Panc1 (cell line): Measurements from ENCODE around the gene TFDP1.

Experiments
- POLR2AphosphoS5 ChIP-seq: IDR thresholded peaks from 2 replicates; pipeline ENCODE4 v1.6.1; 2012; ENCODE audit warnings: mild to moderate bottlenecking, low read depth, low read length, moderate library complexity
- SIN3A ChIP-seq: IDR thresholded peaks from 2 replicates; pipeline ENCODE4 v1.6.1; 2012; ENCODE audit warnings: low read depth, mild to moderate bottlenecking, low read length, moderate library complexity, borderline replicate concordance; ENCODE audit not compliant: insufficient read depth
- TF ChIP-seq, protein P1 (sequence below): fragments of 450-650 bp; IDR thresholded peaks from 2 replicates; pipeline ENCODE4 v1.5.1; 2017; ENCODE audit warnings: mild to moderate bottlenecking
- TF ChIP-seq, protein P2 (sequence below), 2 experiments: IDR thresholded peaks; 2 replicates each; pipeline ENCODE4 v1.6.1; 2011 to 2012; ENCODE audit warnings: low read depth in 2 of 2, control low read depth in 1 of 2, low read length in 1 of 2, mild to moderate bottlenecking in 1 of 2, moderate library complexity in 1 of 2; ENCODE audit not compliant: insufficient read depth in 1 of 2

DNA sequence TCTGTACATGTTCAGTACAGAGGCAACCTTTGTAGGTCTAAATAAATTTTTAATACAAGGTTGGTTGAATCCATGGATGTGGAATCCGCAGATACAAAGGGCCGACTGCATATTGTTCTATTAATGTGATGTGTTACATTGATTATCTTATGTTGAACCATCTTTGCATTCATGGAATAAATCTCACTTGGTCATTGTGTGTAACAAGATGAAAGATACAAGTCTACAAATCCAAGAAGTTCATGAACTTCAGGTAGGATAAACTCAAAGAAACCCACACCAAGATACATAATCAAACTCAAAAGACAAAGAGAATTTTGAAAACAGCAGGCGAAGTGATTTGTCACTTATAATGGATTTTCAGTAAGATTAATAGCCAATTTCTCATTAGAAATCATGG is 8.0 kb upstream of the TFDP1 start:
- TF ChIP-seq POLR2AphosphoS5, result no peak
- TF ChIP-seq, protein P1, sequence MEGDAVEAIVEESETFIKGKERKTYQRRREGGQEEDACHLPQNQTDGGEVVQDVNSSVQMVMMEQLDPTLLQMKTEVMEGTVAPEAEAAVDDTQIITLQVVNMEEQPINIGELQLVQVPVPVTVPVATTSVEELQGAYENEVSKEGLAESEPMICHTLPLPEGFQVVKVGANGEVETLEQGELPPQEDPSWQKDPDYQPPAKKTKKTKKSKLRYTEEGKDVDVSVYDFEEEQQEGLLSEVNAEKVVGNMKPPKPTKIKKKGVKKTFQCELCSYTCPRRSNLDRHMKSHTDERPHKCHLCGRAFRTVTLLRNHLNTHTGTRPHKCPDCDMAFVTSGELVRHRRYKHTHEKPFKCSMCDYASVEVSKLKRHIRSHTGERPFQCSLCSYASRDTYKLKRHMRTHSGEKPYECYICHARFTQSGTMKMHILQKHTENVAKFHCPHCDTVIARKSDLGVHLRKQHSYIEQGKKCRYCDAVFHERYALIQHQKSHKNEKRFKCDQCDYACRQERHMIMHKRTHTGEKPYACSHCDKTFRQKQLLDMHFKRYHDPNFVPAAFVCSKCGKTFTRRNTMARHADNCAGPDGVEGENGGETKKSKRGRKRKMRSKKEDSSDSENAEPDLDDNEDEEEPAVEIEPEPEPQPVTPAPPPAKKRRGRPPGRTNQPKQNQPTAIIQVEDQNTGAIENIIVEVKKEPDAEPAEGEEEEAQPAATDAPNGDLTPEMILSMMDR, result no peak
- TF ChIP-seq, protein P2, sequence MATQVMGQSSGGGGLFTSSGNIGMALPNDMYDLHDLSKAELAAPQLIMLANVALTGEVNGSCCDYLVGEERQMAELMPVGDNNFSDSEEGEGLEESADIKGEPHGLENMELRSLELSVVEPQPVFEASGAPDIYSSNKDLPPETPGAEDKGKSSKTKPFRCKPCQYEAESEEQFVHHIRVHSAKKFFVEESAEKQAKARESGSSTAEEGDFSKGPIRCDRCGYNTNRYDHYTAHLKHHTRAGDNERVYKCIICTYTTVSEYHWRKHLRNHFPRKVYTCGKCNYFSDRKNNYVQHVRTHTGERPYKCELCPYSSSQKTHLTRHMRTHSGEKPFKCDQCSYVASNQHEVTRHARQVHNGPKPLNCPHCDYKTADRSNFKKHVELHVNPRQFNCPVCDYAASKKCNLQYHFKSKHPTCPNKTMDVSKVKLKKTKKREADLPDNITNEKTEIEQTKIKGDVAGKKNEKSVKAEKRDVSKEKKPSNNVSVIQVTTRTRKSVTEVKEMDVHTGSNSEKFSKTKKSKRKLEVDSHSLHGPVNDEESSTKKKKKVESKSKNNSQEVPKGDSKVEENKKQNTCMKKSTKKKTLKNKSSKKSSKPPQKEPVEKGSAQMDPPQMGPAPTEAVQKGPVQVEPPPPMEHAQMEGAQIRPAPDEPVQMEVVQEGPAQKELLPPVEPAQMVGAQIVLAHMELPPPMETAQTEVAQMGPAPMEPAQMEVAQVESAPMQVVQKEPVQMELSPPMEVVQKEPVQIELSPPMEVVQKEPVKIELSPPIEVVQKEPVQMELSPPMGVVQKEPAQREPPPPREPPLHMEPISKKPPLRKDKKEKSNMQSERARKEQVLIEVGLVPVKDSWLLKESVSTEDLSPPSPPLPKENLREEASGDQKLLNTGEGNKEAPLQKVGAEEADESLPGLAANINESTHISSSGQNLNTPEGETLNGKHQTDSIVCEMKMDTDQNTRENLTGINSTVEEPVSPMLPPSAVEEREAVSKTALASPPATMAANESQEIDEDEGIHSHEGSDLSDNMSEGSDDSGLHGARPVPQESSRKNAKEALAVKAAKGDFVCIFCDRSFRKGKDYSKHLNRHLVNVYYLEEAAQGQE (IDR thresholded peaks at IDR 0.05; ENCODE audit: insufficient read depth in 1 of 2, low read depth in 2 of 2, low read length in 1 of 2), result no peak
- no peak for TF ChIP-seq SIN3A
